Breast epithelium (tissue), 3 donors: Measurements from ENCODE around the gene TSTD1.

ENCODE experiments used
- CTCF ChIP-seq, 3 donors: fragments of 450-650 bp; IDR thresholded peaks; one replicate each; pipeline ENCODE4 v1.5.1; 2016 to 2017; ENCODE audit warnings: antibody characterized with exemption in 3 of 3, mild to moderate bottlenecking in 3 of 3, moderate library complexity in 3 of 3
- POLR2AphosphoS5 ChIP-seq, 3 donors: sonication (generic); formaldehyde crosslinking; IDR thresholded peaks; one replicate each; pipeline ENCODE4 v1.6.1; 2017; ENCODE audit warnings: antibody characterized with exemption in 3 of 3

GRCh38 chr1:161038523-161039153, at the start of gene TSTD1:
- TF ChIP-seq CTCF (IDR thresholded peaks at IDR 0.05) (no peak), POLR2AphosphoS5 (IDR thresholded peaks at IDR 0.05) (peak in 1 of 3 donors; percentile 62)
